ENCODE measurements around the gene NPEPPS. TPM values are rescaled to one million over a fixed set of nuclear protein-coding genes. Genes with fewer than 3 reads are reported as not detected.

Gene NPEPPS
- total and polyA plus RNA-seq, 5 donors = 37.8 to 97.6 (median 90.5) TPM

DNA sequence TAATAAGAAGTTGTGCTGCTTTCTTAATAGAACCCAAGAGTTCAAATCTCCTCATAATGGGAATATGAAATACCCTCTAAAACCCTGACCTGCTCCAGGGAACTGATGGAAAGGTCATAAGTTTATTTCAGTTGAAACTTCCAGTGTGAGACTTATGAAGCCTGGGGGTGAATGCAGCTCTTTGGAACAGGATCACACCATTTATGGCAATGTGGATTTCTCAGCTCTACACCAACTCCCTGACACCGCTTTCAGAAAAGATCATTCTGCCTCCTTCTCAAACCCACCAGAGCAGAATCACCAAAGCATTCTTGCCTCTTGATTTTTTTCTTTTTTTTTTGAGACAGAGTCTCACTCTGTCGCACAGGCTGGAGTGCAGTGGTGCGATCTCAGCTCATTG, 102.1 kb downstream of the NPEPPS start:
- intact Hi-C loops (cut with DNase I) = no loop called here

DNA sequence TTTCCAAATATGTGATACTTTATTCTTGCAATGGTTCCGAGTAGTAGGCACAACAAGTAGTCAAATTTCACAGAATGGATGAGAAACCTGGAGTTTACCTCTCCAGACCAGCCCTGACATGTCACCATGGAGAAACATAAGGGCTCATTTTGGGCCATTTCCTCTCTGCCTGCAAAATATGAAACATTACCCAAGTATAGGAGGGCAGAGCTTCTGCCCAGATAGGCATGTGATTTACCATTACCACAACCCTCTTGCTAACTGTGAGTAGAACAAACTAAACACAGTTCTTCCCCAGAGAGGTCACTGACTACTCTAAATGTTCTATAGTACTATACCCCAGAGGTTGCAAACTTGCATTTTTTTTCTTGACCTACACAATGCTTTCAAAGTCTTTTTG, 103.1 kb downstream of the NPEPPS start:
- no peak overlapping the region for H3K4me3 ChIP-seq (ENCODE audit: low read length)
- ATAC-seq (no peak), DNase-seq (no peak)
- H3K27ac ChIP-seq (ENCODE audit: low read length) = no peak overlapping the region
- no peaks in the 10 kb centered on the region for H3K9me3 ChIP-seq (ENCODE audit: control insufficient read depth, low read length)
- intact Hi-C loops (cut with DNase I) = no loop called here
- no peaks in the 10 kb centered on the region for H3K27me3 ChIP-seq (ENCODE audit: control insufficient read depth, insufficient read depth)
- peaks cover 3% of the 10 kb centered on the region for H3K4me1 ChIP-seq (ENCODE audit: control insufficient read depth, insufficient read depth, low read length)
- WGBS = 94% methylated on average over 1 of the region's 1 CpG

More for the DNA sequence above, 102.1 kb downstream of the NPEPPS start:
- H3K27me3 ChIP-seq (ENCODE audit: control insufficient read depth, insufficient read depth) = no peaks in the 10 kb centered on the region
- 96% methylated on average over 3 of the region's 3 CpGs for WGBS
- H3K4me3 ChIP-seq (ENCODE audit: low read length) = no peak overlapping the region
- no peak for ATAC-seq
- H3K9me3 ChIP-seq (ENCODE audit: control insufficient read depth, low read length) = no peaks in the 10 kb centered on the region
- DNase-seq = no peak
- peaks cover 3% of the 10 kb centered on the region for H3K4me1 ChIP-seq (ENCODE audit: control insufficient read depth, insufficient read depth, low read length)
- no peak overlapping the region for H3K27ac ChIP-seq (ENCODE audit: low read length)

DNA sequence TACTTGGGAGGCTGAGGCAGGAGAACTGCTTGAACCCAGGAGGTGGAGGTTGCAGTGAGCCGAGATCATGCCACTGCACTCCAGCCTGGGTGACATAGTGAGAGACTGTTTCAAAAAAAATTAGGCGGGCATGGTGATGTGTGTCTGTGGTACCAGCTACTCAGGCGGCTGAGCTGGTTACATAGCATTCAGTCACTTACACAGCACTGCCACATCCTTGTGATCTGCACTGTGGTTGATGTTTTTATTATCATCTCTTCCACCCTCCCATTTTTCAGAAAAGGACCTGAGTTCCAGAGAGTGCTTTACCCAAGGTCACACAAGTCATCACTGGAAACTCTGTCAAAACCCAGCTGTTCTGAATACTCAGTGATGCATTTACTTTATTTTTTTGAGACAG, 104.0 kb downstream of the NPEPPS start:
- Histone ChIP-seq H3K27ac (ENCODE audit: low read length) (no peak overlapping the region), H3K9me3 (ENCODE audit: control insufficient read depth, low read length) (no peaks in the 10 kb centered on the region), H3K27me3 (ENCODE audit: control insufficient read depth, insufficient read depth) (no peaks in the 10 kb centered on the region), H3K4me3 (ENCODE audit: low read length) (no peak overlapping the region), H3K4me1 (ENCODE audit: control insufficient read depth, insufficient read depth, low read length) (peaks cover under 1% of the 10 kb centered on the region)
- intact Hi-C loops (cut with DNase I) = no loop called here
- ATAC-seq (no peak), DNase-seq (no peak)
- WGBS = 97% methylated on average over 3 of the region's 3 CpGs

DNA sequence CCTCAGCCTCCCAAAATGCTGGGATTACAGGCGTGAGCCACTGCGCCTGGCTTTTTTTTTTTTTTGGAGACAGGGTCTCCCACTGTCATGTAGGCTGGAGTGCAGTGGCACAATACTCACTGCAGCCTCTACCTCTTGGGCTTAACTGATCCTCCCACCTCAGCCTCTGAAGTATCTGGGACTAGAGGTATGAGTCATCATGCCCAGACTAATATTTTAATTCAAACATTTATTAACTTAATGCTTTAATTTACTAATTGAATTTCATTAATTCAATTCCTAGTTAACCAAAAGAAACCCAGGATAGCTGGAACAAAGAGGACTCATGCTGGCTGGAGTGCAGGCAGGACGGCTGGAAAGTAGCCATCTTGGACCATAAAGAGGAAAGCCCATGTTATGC, 104.8 kb downstream of the NPEPPS start:
- DNase-seq (no peak), ATAC-seq (no peak)
- Histone ChIP-seq H3K4me1 (ENCODE audit: control insufficient read depth, insufficient read depth, low read length) (no peaks in the 10 kb centered on the region), H3K27me3 (ENCODE audit: control insufficient read depth, insufficient read depth) (no peaks in the 10 kb centered on the region), H3K27ac (ENCODE audit: low read length) (no peak overlapping the region), H3K4me3 (ENCODE audit: low read length) (no peak overlapping the region), H3K9me3 (ENCODE audit: control insufficient read depth, low read length) (no peaks in the 10 kb centered on the region)
- intact Hi-C loops (cut with DNase I) = no loop called here
- WGBS = 82% methylated on average over 3 of the region's 3 CpGs

DNA sequence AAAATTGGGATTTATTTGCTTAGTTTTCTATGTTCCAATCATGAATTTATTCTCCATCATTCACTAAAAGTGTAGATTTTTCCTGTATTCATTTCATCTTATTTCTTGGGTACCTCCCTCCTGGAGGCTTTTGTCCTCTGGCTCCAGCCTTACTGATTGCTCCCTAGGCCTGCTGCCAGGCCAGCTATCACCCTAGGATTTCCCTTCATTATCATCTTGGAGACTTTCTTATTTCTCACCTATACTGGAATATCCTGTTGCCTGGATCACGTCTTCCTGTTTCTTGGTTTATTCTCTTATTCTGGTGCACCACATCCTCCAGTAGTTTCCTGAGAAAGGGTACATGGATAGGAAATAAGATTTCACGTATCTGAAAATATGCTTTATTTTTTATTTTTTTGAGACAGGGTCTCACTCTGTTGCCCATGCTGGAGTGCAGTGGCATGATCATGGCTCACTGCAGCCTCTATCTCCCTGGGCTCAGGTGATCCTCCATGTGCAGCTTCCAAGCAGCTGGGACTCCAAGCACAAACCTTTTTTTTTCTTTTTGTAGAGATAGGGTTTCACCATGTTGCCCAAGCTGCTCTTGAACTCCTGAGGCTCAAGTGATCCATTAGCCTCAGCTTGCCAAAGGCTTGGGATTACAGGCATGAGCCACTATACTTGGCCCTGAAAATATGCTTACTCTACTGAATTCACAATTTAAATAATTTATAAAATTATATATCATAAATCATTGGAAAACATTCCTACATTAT, 105.5 kb downstream of the NPEPPS start:
- intact Hi-C loops (cut with DNase I) = no loop called here
- peak in 1 of 3 donors; percentile 64 for DNase-seq
- Histone ChIP-seq H3K4me1 (ENCODE audit: control insufficient read depth, insufficient read depth, low read length) (no peaks in the 10 kb centered on the region), H3K27ac (ENCODE audit: low read length) (no peak overlapping the region), H3K27me3 (ENCODE audit: control insufficient read depth, insufficient read depth) (no peaks in the 10 kb centered on the region), H3K4me3 (ENCODE audit: low read length) (no peak overlapping the region), H3K9me3 (ENCODE audit: control insufficient read depth, low read length) (no peaks in the 10 kb centered on the region)
- ATAC-seq = peak in 1 of 2 donors; percentile 74
- WGBS = 64% methylated on average over 2 of the region's 2 CpGs

DNA sequence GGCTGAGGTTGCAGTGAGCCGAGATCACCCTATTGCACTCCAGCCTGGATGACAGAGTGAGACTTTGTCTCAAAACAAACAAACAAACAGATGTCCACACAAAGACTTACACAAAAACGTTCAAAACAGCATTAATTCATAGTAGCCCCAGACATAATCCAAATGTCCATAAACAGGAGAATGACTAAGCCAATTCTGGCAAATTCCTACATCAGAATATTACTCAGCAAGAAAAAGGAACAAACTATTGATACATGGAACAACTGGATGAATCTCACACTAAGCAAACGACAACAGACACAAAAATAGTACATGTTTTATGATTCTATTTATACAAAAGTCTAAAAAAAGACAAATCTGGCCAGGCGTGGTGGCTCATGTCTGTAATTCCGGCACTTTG, 108.0 kb downstream of the NPEPPS start:
- Histone ChIP-seq H3K27me3 (ENCODE audit: control insufficient read depth, insufficient read depth) (no peaks in the 10 kb centered on the region), H3K9me3 (ENCODE audit: control insufficient read depth, low read length) (no peaks in the 10 kb centered on the region), H3K4me1 (ENCODE audit: control insufficient read depth, insufficient read depth, low read length) (no peaks in the 10 kb centered on the region), H3K27ac (ENCODE audit: low read length) (no peak overlapping the region), H3K4me3 (ENCODE audit: low read length) (no peak overlapping the region)
- intact Hi-C loops (cut with DNase I) = no loop called here
- 82% methylated on average over 5 of the region's 5 CpGs for WGBS
- ATAC-seq (no peak), DNase-seq (no peak)

DNA sequence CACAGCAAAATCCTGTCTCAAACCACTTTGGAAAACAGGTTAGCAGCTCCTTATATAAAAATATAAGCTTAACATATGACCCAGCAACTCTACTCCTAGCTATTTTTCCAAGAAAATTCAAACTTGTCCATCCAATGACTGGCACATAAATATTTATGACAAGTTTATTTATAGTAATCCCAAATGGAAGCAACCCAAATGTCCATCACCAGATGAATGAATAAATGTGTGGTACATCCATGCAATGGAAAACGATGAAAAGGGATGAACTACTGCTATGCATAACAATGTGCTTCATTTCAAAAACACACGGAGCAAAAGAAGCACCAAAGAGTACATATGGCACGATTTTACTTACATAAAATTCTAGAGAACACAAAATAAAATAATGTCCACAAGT, 109.2 kb downstream of the NPEPPS start:
- Histone ChIP-seq H3K27me3 (ENCODE audit: control insufficient read depth, insufficient read depth) (no peaks in the 10 kb centered on the region), H3K4me3 (ENCODE audit: low read length) (no peak overlapping the region), H3K9me3 (ENCODE audit: control insufficient read depth, low read length) (no peaks in the 10 kb centered on the region), H3K27ac (ENCODE audit: low read length) (no peak overlapping the region), H3K4me1 (ENCODE audit: control insufficient read depth, insufficient read depth, low read length) (no peaks in the 10 kb centered on the region)
- intact Hi-C loops (cut with DNase I) = no loop called here
- WGBS = 83% methylated on average over 3 of the region's 3 CpGs
- ATAC-seq = no peak
- no peak for DNase-seq

DNA sequence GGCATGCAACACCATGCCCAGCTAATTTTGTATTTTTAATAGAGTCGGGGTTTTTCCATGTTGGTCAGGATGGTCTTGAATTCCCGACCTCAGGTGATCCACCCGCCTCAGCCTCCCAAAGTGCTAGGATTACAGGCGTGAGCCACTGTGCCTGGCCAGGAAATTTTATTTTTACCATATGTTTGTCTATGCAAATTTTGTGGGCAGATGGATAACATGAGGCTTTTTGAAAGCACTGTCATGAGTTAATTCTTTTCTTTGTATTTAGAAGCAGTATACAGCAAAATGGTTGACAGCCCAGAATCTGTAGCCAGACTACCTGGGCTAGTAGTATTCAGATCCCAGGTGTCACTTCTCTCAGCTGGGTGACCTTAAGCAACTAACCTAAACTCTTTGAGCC, 110.3 kb downstream of the NPEPPS start:
- no peaks in the 10 kb centered on the region for H3K27me3 ChIP-seq (ENCODE audit: control insufficient read depth, insufficient read depth)
- no peaks in the 10 kb centered on the region for H3K4me1 ChIP-seq (ENCODE audit: control insufficient read depth, insufficient read depth, low read length)
- H3K9me3 ChIP-seq (ENCODE audit: control insufficient read depth, low read length) = no peaks in the 10 kb centered on the region
- intact Hi-C loops (cut with DNase I) = no loop called here
- ATAC-seq (no peak), DNase-seq (no peak)
- no peak overlapping the region for H3K27ac ChIP-seq (ENCODE audit: low read length)
- WGBS = 91% methylated on average over 4 of the region's 4 CpGs
- no peak overlapping the region for H3K4me3 ChIP-seq (ENCODE audit: low read length)

DNA sequence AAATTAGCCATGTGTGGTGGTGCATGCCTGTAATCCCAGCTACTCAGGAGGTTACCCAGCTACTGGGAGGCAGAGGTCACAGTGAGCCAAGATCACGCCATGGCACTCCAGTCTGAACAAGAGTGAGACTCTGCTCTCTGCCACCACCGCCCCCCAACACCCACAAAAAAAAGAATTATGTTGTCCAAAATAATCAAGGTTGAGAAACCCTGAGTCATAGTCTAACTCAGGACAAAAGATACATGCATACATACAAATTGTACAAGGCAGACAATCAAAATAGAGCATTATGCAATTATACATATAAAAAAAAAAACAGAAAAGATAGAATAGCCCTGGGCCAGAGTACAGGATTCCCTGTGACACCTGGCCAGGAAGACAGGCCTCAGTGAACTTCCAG, 112.2 kb downstream of the NPEPPS start:
- no peak overlapping the region for H3K4me3 ChIP-seq (ENCODE audit: low read length)
- ATAC-seq (no peak), DNase-seq (no peak)
- intact Hi-C loops (cut with DNase I) = no loop called here
- no peaks in the 10 kb centered on the region for H3K9me3 ChIP-seq (ENCODE audit: control insufficient read depth, low read length)
- WGBS = 90% methylated on average over 2 of the region's 2 CpGs
- no peak overlapping the region for H3K27ac ChIP-seq (ENCODE audit: low read length)
- no peaks in the 10 kb centered on the region for H3K27me3 ChIP-seq (ENCODE audit: control insufficient read depth, insufficient read depth)
- H3K4me1 ChIP-seq (ENCODE audit: control insufficient read depth, insufficient read depth, low read length) = no peaks in the 10 kb centered on the region

DNA sequence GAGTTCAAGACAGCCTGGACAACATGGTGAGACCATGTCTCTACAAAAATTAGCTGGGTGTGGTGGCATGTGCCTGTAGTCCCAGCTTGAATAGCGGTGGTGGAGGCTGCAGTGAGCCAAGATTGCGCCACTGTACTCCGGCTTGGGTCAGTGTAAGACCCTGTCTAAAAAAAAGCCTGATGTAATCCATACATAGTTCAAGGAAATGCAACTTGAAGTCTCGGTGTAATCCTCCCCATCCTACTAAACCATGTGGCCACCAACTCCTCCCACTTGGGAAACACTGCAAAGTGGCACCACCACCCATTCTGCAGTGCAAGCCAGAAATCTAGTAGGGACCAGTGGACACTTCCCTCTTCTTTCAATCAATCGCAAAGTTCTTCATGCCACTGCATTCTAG, 113.4 kb downstream of the NPEPPS start:
- no peak for ATAC-seq
- intact Hi-C loops (cut with DNase I) = no loop called here
- H3K27me3 ChIP-seq (ENCODE audit: control insufficient read depth, insufficient read depth) = no peaks in the 10 kb centered on the region
- no peak overlapping the region for H3K4me3 ChIP-seq (ENCODE audit: low read length)
- DNase-seq = no peak
- H3K27ac ChIP-seq (ENCODE audit: low read length) = no peak overlapping the region
- no peaks in the 10 kb centered on the region for H3K4me1 ChIP-seq (ENCODE audit: control insufficient read depth, insufficient read depth, low read length)
- H3K9me3 ChIP-seq (ENCODE audit: control insufficient read depth, low read length) = no peaks in the 10 kb centered on the region
- 77% methylated on average over 5 of the region's 5 CpGs for WGBS

DNA sequence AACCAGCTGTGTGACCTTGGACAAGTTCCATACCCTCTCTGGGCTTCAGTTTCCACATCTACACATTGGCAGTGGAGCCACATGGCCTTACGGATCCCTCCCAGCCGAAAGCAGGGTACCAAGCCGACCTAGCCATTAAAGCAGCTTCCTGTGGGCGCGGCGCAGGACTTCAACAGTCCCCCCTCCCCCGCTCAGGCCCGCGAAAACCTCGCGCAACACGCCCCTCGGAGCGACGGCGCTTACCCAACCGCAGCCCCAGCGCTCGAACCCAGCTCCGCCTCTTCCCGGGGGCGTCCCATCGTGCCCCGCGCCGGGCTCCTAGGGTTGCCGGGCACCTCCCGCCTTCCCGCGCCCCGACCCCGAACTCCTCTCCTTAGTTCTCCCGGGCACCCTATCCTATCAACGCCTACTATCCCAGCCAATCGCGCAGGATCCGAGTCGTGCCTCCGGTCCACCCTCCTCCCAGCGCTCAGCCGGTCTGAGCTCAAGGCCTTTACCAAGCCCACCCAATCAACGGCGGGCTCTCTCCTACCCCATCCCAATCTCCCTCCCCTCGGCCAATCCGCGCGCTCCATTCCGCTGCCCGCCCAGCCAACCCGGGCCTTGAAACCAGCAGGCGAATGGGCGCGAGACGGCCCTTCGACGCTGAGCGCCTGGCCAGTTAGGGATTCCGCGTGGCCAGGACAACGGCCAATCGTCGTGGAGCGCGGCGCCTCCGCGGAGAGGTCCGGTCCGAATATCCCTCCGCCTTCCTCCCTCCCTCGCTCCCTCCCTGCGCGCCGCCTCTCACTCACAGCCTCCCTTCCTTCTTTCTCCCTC, 118.5 kb downstream of the NPEPPS start, which contains the start of gene KPNB1:
TSS of gene KPNB1 (plus strand) at position 767 of the 819 bp plus-strand sequence. CDS start 326 bp downstream, outside the sequence.
- Histone ChIP-seq H3K27ac (ENCODE audit: low read length) (peak within 1 kb of the TSS; percentile 91), H3K9me3 (ENCODE audit: control insufficient read depth, low read length) (no peaks in the 10 kb centered on the region), H3K4me1 (ENCODE audit: control insufficient read depth, insufficient read depth, low read length) (no peaks in the 10 kb centered on the region), H3K4me3 (ENCODE audit: low read length) (peak within 1 kb of the TSS; percentile 93), H3K27me3 (ENCODE audit: control insufficient read depth, insufficient read depth) (no peaks in the 10 kb centered on the region)
- peak; percentile 95 for ATAC-seq
- intact Hi-C loops (cut with DNase I) = no loop called here
- DNase-seq = peak; percentile 100
- WGBS = under 1% methylated on average over 74 of the region's 74 CpGs

All from right cardiac atrium (tissue), 5 donors.